ENCODE measurements around the gene NCOA5. TPM values are rescaled to one million over a fixed set of nuclear protein-coding genes. Genes with fewer than 3 reads are reported as not detected.

NCOA5 gene
- total and polyA plus RNA-seq, 2 experiments from 2014 or later, result 8.4 to 22.8 TPM

DNA sequence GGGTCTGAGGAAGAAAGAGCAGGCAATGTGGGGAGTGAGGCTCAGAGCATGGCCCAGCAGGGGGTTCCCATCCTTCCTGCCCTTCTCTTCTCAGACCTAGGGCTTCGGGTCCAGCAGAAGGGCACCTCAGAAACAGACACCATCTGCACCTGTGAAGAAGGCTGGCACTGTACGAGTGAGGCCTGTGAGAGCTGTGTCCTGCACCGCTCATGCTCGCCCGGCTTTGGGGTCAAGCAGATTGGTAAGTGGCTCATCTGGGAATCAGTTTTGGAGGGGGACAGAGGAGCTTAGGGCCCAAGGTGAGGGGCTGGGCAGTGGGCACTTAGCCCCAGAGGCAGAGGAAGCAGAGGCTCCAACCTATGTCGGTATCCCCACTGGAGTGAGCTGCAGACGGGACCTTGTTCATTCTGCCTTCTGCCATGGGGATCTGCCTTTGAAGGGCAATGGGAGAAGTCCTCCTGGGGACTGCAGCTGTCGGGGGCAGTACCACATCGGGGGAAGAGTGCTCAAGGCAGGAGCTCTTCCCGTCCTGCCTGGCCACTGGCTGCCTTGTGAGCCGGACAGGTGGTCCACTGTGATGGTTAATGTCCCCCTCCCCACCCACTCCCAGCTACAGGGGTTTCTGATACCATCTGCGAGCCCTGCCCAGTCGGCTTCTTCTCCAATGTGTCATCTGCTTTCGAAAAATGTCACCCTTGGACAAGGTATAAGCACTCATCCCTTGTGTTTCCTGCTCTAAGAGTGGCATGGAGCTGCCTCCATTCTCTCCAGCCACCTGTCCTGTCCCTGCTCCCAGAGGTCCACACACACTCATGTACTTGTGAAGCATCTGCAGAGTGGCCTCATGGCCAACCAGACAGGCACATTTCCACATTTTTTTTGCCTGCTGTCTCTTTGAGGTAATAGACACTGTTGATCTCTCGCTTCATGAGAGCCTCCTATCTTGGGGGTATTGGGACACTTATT, 33.0 kb upstream of the NCOA5 start:
- Mint-ChIP-seq H3K4me3 (no peak overlapping the region), H3K4me1 (peaks cover 5% of the 10 kb centered on the region; the same call in 2 of the 3 replicates), H3K9me3 (no peaks in the 10 kb centered on the region), H3K27ac (no peak overlapping the region), H3K36me3 (ENCODE audit: low read depth) (peaks cover 30% of the 10 kb centered on the region), H3K27me3 (ENCODE audit: insufficient read depth, low read depth, poor library complexity) (peaks cover 8% of the 10 kb centered on the region)
- Histone ChIP-seq H4K20me1 (replicated peaks; ENCODE audit: insufficient read depth) (peaks cover 19% of the 10 kb centered on the region; the same call in 1 of the 2 replicates), H2AFZ (no peak overlapping the region), H3K4me3 (no peak overlapping the region), H3K27ac (ENCODE audit: low read depth) (no peak overlapping the region), H3K79me2 (replicated peaks; ENCODE audit: insufficient read depth) (no peaks in the 10 kb centered on the region), H3K27me3 (ENCODE audit: insufficient read depth) (0 out of 2 replicates have a peak, but pooled peaks cover under 1% of the 10 kb centered on the region), H3F3A (replicated peaks; ENCODE audit: low read depth) (0 out of 2 replicates have a peak, but pooled peaks cover under 1% of the 10 kb centered on the region), H3K9me2 (ENCODE audit: insufficient read depth) (no peaks in the 10 kb centered on the region), H3K36me3 (ENCODE audit: insufficient read depth) (no peaks in the 10 kb centered on the region), H3K4me1 (ENCODE audit: insufficient read depth) (peaks cover 7% of the 10 kb centered on the region), H3K4me2 (no peak overlapping the region)
- DNase-seq (ENCODE audit: low spot score) (no peak), ATAC-seq (no peak)
- TF ChIP-seq ZNF114 (CRISPR knock-in tag; IDR thresholded peaks at IDR 0.05), result no peak
- TF ChIP-seq NANOG (IDR thresholded peaks at IDR 0.05; ENCODE audit: borderline replicate concordance), result no peak
- no peak for TF ChIP-seq STAT1 (IDR thresholded peaks at IDR 0.05; ENCODE audit: unreplicated experiment)
- TF ChIP-seq, protein P1, sequence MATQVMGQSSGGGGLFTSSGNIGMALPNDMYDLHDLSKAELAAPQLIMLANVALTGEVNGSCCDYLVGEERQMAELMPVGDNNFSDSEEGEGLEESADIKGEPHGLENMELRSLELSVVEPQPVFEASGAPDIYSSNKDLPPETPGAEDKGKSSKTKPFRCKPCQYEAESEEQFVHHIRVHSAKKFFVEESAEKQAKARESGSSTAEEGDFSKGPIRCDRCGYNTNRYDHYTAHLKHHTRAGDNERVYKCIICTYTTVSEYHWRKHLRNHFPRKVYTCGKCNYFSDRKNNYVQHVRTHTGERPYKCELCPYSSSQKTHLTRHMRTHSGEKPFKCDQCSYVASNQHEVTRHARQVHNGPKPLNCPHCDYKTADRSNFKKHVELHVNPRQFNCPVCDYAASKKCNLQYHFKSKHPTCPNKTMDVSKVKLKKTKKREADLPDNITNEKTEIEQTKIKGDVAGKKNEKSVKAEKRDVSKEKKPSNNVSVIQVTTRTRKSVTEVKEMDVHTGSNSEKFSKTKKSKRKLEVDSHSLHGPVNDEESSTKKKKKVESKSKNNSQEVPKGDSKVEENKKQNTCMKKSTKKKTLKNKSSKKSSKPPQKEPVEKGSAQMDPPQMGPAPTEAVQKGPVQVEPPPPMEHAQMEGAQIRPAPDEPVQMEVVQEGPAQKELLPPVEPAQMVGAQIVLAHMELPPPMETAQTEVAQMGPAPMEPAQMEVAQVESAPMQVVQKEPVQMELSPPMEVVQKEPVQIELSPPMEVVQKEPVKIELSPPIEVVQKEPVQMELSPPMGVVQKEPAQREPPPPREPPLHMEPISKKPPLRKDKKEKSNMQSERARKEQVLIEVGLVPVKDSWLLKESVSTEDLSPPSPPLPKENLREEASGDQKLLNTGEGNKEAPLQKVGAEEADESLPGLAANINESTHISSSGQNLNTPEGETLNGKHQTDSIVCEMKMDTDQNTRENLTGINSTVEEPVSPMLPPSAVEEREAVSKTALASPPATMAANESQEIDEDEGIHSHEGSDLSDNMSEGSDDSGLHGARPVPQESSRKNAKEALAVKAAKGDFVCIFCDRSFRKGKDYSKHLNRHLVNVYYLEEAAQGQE (IDR thresholded peaks at IDR 0.05; ENCODE audit: unreplicated experiment), result no peak
- no peak for TF ChIP-seq ZNF331 (CRISPR knock-in tag; IDR thresholded peaks at IDR 0.05; ENCODE audit: low read depth)
- TF ChIP-seq, protein P2, sequence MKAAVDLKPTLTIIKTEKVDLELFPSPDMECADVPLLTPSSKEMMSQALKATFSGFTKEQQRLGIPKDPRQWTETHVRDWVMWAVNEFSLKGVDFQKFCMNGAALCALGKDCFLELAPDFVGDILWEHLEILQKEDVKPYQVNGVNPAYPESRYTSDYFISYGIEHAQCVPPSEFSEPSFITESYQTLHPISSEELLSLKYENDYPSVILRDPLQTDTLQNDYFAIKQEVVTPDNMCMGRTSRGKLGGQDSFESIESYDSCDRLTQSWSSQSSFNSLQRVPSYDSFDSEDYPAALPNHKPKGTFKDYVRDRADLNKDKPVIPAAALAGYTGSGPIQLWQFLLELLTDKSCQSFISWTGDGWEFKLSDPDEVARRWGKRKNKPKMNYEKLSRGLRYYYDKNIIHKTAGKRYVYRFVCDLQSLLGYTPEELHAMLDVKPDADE (IDR thresholded peaks at IDR 0.05), result no peak
- TF ChIP-seq CREB1 (CRISPR knock-in tag; IDR thresholded peaks at IDR 0.05; ENCODE audit: low read depth), result no peak
- no peak for TF ChIP-seq JUNB (IDR thresholded peaks at IDR 0.05; ENCODE audit: unreplicated experiment)
- TF ChIP-seq EZH2phosphoT487 (IDR thresholded peaks at IDR 0.05; ENCODE audit: unreplicated experiment), result no peak
- TF ChIP-seq, protein P3, sequence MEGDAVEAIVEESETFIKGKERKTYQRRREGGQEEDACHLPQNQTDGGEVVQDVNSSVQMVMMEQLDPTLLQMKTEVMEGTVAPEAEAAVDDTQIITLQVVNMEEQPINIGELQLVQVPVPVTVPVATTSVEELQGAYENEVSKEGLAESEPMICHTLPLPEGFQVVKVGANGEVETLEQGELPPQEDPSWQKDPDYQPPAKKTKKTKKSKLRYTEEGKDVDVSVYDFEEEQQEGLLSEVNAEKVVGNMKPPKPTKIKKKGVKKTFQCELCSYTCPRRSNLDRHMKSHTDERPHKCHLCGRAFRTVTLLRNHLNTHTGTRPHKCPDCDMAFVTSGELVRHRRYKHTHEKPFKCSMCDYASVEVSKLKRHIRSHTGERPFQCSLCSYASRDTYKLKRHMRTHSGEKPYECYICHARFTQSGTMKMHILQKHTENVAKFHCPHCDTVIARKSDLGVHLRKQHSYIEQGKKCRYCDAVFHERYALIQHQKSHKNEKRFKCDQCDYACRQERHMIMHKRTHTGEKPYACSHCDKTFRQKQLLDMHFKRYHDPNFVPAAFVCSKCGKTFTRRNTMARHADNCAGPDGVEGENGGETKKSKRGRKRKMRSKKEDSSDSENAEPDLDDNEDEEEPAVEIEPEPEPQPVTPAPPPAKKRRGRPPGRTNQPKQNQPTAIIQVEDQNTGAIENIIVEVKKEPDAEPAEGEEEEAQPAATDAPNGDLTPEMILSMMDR (conservative IDR thresholded peaks at IDR 0.05; ENCODE audit: low read depth in 2 of 2), result no peak
- TF ChIP-seq EZH2 (IDR thresholded peaks at IDR 0.05; ENCODE audit: low read depth, unreplicated experiment), result no peak
- no peak for TF ChIP-seq POLR2AphosphoS5 (IDR thresholded peaks at IDR 0.05; ENCODE audit: low read depth)
- TF ChIP-seq, protein P4, sequence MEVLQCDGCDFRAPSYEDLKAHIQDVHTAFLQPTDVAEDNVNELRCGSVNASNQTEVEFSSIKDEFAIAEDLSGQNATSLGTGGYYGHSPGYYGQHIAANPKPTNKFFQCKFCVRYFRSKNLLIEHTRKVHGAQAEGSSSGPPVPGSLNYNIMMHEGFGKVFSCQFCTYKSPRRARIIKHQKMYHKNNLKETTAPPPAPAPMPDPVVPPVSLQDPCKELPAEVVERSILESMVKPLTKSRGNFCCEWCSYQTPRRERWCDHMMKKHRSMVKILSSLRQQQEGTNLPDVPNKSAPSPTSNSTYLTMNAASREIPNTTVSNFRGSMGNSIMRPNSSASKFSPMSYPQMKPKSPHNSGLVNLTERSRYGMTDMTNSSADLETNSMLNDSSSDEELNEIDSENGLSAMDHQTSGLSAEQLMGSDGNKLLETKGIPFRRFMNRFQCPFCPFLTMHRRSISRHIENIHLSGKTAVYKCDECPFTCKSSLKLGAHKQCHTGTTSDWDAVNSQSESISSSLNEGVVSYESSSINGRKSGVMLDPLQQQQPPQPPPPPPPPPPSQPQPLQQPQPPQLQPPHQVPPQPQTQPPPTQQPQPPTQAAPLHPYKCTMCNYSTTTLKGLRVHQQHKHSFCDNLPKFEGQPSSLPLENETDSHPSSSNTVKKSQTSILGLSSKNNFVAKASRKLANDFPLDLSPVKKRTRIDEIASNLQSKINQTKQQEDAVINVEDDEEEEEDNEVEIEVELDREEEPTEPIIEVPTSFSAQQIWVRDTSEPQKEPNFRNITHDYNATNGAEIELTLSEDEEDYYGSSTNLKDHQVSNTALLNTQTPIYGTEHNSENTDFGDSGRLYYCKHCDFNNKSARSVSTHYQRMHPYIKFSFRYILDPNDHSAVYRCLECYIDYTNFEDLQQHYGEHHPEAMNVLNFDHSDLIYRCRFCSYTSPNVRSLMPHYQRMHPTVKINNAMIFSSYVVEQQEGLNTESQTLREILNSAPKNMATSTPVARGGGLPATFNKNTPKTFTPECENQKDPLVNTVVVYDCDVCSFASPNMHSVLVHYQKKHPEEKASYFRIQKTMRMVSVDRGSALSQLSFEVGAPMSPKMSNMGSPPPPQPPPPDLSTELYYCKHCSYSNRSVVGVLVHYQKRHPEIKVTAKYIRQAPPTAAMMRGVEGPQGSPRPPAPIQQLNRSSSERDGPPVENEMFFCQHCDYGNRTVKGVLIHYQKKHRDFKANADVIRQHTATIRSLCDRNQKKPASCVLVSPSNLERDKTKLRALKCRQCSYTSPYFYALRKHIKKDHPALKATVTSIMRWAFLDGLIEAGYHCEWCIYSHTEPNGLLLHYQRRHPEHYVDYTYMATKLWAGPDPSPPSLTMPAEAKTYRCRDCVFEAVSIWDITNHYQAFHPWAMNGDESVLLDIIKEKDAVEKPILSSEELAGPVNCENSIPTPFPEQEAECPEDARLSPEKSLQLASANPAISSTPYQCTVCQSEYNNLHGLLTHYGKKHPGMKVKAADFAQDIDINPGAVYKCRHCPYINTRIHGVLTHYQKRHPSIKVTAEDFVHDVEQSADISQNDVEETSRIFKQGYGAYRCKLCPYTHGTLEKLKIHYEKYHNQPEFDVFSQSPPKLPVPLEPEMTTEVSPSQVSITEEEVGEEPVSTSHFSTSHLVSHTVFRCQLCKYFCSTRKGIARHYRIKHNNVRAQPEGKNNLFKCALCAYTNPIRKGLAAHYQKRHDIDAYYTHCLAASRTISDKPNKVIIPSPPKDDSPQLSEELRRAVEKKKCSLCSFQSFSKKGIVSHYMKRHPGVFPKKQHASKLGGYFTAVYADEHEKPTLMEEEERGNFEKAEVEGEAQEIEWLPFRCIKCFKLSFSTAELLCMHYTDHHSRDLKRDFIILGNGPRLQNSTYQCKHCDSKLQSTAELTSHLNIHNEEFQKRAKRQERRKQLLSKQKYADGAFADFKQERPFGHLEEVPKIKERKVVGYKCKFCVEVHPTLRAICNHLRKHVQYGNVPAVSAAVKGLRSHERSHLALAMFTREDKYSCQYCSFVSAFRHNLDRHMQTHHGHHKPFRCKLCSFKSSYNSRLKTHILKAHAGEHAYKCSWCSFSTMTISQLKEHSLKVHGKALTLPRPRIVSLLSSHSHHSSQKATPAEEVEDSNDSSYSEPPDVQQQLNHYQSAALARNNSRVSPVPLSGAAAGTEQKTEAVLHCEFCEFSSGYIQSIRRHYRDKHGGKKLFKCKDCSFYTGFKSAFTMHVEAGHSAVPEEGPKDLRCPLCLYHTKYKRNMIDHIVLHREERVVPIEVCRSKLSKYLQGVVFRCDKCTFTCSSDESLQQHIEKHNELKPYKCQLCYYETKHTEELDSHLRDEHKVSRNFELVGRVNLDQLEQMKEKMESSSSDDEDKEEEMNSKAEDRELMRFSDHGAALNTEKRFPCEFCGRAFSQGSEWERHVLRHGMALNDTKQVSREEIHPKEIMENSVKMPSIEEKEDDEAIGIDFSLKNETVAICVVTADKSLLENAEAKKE (CRISPR knock-in tag; IDR thresholded peaks at IDR 0.05), result no peak
